HG03354 (cell line): Measurements from ENCODE around the gene PPFIA3.

ENCODE experiments used
- ATAC-seq: cut with Tn5 transposase; IDR thresholded peaks from one replicate; pipeline ENCODE4 v1.9.1; 2021; ENCODE audit warnings: mild to moderate bottlenecking; ENCODE audit not compliant: unreplicated experiment, poor library complexity, severe bottlenecking

Gene PPFIA3

GRCh38 chr19:49101160-49101559, 18.2 kb upstream of the PPFIA3 start:
- no peak for ATAC-seq

GRCh38 chr19:49102303-49102702, 17.0 kb upstream of the PPFIA3 start:
- ATAC-seq = no peak

- ATAC-seq = no peak
These were observed 15.8 kb upstream of the PPFIA3 start for GRCh38 chr19:49103331-49104085.

- no peak for ATAC-seq
These were observed 15.0 kb upstream of the PPFIA3 start for GRCh38 chr19:49104229-49104864.

- ATAC-seq = no peak
These were observed 12.7 kb upstream of the PPFIA3 start for GRCh38 chr19:49106648-49107135.

- ATAC-seq = no peak
These were observed 11.5 kb upstream of the PPFIA3 start for GRCh38 chr19:49107625-49108459.

- no peak for ATAC-seq
These were observed 10.3 kb upstream of the PPFIA3 start for GRCh38 chr19:49109051-49109450.

GRCh38 chr19:49109569-49110233, 9.6 kb upstream of the PPFIA3 start:
- ATAC-seq = no peak

- ATAC-seq = no peak
These were observed 8.8 kb upstream of the PPFIA3 start for GRCh38 chr19:49110567-49110966.

- no peak for ATAC-seq
These were observed 7.9 kb upstream of the PPFIA3 start for GRCh38 chr19:49111218-49111998.

GRCh38 chr19:49113762-49114629, 5.3 kb upstream of the PPFIA3 start, which contains the start of gene LIN7B:
Gene LIN7B (plus strand): TSS chr19:49114370. CDS start chr19:49114405, 35 bp downstream.
- ATAC-seq = peak; percentile 59

GRCh38 chr19:49114630-49115363, 4.5 kb upstream of the PPFIA3 start:
- ATAC-seq = peak; percentile 4

- ATAC-seq = no peak
These were observed 2.8 kb upstream of the PPFIA3 start for GRCh38 chr19:49116544-49116943.

GRCh38 chr19:49117677-49118564, 1.4 kb upstream of the PPFIA3 start:
- no peak for ATAC-seq

- ATAC-seq = peak; percentile 81
These were observed 556 bp upstream of the PPFIA3 start, which contains the start of gene C19orf73 for GRCh38 chr19:49118565-49119410. Gene C19orf73 (minus strand): TSS chr19:49119143. CDS start chr19:49119022, 121 bp downstream.

- no peak for ATAC-seq
These were observed 960 bp downstream of the PPFIA3 start for GRCh38 chr19:49120325-49120683.
